Parathyroid adenoma (tissue), 2 donors: ENCODE data around the gene MAGI1.

Source experiments
- H2AFZ ChIP-seq: fragments of 300-600 bp; sonication (generic); one replicate; pipeline ENCODE4 v1.7.0; 2017; ENCODE audit warnings: antibody characterized with exemption, mild to moderate bottlenecking
- H3K27ac ChIP-seq: fragments of 300-600 bp; sonication (generic); one replicate; pipeline ENCODE4 v1.7.0; 2017
- H3K27me3 ChIP-seq: fragments of 300-600 bp; sonication (generic); one replicate; pipeline ENCODE4 v1.7.0; 2017; ENCODE audit warnings: low read length; ENCODE audit not compliant: control insufficient read depth, insufficient read depth
- H3K36me3 ChIP-seq: fragments of 300-600 bp; sonication (generic); one replicate; pipeline ENCODE4 v1.7.0; 2017; ENCODE audit warnings: low read length; ENCODE audit not compliant: control insufficient read depth, insufficient read depth
- H3K4me1 ChIP-seq: fragments of 300-600 bp; sonication (generic); one replicate; pipeline ENCODE4 v1.7.0; 2017; ENCODE audit warnings: control low read depth
- H3K4me2 ChIP-seq: fragments of 300-600 bp; sonication (generic); one replicate; pipeline ENCODE4 v1.7.0; 2017; ENCODE audit warnings: low read length
- H3K4me3 ChIP-seq: fragments of 300-600 bp; sonication (generic); one replicate; pipeline ENCODE4 v1.7.0; 2017; ENCODE audit warnings: low read depth, low read length
- H3K79me2 ChIP-seq: fragments of 300-600 bp; sonication (generic); one replicate; pipeline ENCODE4 v1.7.0; 2017; ENCODE audit warnings: control low read depth
- H3K9ac ChIP-seq: fragments of 300-600 bp; sonication (generic); one replicate; pipeline ENCODE4 v1.7.0; 2017; ENCODE audit warnings: mild to moderate bottlenecking
- H3K9me3 ChIP-seq: fragments of 300-600 bp; sonication (generic); one replicate; pipeline ENCODE4 v1.7.0; 2017; ENCODE audit warnings: low read length; ENCODE audit not compliant: control insufficient read depth
- TF ChIP-seq, protein P1 (sequence below): fragments of 300-600 bp; sonication (generic); IDR thresholded peaks from one replicate; pipeline ENCODE4 v1.7.0; 2017; ENCODE audit warnings: antibody characterized with exemption, mild to moderate bottlenecking
- donor health status: primary hyperparathyroidism.

MAGI1 gene

DNA sequence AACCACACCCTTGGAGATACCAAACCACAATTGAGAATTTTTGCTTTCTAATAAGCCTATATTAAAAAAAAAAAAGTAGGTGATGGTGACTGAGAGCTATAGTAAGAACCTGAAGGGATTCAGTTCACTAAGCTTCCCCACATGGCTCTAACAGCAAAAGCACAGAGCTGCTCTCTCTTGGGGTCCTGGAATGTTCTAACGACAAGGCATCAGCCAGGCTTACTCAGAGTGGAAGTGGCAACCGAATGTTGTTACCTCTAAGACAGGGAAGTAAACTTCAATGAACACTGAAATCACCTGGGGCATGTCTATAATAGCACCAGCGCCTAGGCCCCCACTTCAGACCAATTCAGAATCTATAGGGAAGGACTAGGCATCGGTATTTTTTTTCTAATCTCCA is 397.7 kb downstream of the MAGI1 start:
- H3K79me2 ChIP-seq: peaks cover 2% of the 10 kb centered on the region

DNA sequence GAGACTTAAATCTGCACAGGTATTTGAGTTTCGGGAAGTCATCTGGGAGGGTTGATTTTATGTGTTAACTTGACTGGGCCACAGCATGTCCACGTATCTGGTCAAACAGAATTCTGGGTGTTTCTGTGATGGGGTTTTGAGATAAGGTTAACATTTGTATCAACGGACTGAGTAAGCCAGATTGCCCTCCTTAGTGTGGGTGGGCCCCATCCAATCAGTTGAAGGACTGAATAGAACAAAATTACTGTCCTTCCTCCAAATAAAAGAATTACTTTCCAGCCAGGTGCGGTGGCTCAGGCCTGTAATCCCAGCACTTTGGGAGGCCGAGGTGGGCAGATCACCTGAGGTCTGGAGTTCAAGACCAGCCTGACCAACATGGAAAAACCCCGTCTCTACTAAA is 399.3 kb downstream of the MAGI1 start:
- H3K4me1 ChIP-seq: no peaks in the 10 kb centered on the region
- TF ChIP-seq, protein P1, sequence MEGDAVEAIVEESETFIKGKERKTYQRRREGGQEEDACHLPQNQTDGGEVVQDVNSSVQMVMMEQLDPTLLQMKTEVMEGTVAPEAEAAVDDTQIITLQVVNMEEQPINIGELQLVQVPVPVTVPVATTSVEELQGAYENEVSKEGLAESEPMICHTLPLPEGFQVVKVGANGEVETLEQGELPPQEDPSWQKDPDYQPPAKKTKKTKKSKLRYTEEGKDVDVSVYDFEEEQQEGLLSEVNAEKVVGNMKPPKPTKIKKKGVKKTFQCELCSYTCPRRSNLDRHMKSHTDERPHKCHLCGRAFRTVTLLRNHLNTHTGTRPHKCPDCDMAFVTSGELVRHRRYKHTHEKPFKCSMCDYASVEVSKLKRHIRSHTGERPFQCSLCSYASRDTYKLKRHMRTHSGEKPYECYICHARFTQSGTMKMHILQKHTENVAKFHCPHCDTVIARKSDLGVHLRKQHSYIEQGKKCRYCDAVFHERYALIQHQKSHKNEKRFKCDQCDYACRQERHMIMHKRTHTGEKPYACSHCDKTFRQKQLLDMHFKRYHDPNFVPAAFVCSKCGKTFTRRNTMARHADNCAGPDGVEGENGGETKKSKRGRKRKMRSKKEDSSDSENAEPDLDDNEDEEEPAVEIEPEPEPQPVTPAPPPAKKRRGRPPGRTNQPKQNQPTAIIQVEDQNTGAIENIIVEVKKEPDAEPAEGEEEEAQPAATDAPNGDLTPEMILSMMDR: no peak
- H3K79me2 ChIP-seq: peaks cover 2% of the 10 kb centered on the region
- no peaks in the 10 kb centered on the region for H3K27me3 ChIP-seq
- H3K9ac ChIP-seq: no peak overlapping the region
- H3K36me3 ChIP-seq: no peaks in the 10 kb centered on the region
- H3K4me3 ChIP-seq: no peak overlapping the region
- H3K4me2 ChIP-seq: no peak overlapping the region
- H2AFZ ChIP-seq: no peak overlapping the region
- H3K27ac ChIP-seq: no peak overlapping the region
- H3K9me3 ChIP-seq: no peaks in the 10 kb centered on the region

More for the DNA sequence above, 397.7 kb downstream of the MAGI1 start:
- H2AFZ ChIP-seq: no peak overlapping the region
- H3K27me3 ChIP-seq: no peaks in the 10 kb centered on the region
- no peak overlapping the region for H3K4me2 ChIP-seq
- no peaks in the 10 kb centered on the region for H3K4me1 ChIP-seq
- no peaks in the 10 kb centered on the region for H3K9me3 ChIP-seq
- H3K36me3 ChIP-seq: no peaks in the 10 kb centered on the region
- no peak overlapping the region for H3K9ac ChIP-seq
- H3K27ac ChIP-seq: no peak overlapping the region
- TF ChIP-seq, protein P1: no peak
- no peak overlapping the region for H3K4me3 ChIP-seq

DNA sequence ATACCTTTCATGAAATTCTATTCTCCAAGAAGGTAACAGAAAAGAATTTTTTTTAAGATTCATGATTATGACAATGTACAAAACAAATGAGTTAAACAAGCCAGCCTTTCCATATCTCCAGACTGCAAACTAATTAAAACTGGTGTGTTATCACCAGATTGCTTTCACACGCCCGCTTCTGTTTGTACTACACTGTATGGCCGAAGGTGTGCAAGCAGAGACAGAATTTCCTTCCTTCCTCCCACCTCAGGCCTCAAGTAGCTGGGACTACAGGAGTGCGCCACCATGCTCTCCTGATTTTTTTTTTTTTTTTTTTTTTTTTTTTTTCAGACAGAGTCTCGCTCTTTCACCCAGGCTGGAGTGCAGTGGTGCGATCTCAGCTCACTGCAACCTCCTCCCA is 400.4 kb downstream of the MAGI1 start:
- H2AFZ ChIP-seq: no peak overlapping the region
- H3K27me3 ChIP-seq: no peaks in the 10 kb centered on the region
- H3K4me1 ChIP-seq: no peaks in the 10 kb centered on the region
- no peak overlapping the region for H3K4me2 ChIP-seq
- no peaks in the 10 kb centered on the region for H3K36me3 ChIP-seq
- H3K9ac ChIP-seq: no peak overlapping the region
- TF ChIP-seq, protein P1: no peak
- no peaks in the 10 kb centered on the region for H3K9me3 ChIP-seq
- no peak overlapping the region for H3K27ac ChIP-seq
- no peak overlapping the region for H3K4me3 ChIP-seq
- H3K79me2 ChIP-seq: peaks cover 2% of the 10 kb centered on the region

DNA sequence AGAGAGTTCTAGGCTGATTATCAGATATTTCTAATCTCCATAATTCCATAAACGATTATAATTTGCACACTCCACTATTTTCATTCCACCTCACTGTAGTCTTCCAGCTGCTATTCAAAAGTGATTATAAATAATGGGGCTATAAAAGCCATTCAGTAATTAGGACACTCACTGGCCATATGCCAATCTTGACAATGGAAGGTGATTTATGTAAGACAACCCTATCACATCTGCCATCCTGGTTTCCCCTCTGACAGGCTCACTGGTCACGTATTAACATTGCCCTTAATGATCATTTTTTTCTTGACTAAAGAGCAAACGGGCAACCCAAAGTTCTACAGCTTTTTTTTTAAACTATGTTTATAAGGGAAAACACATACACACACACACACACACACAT is 402.4 kb downstream of the MAGI1 start:
- no peak overlapping the region for H3K4me3 ChIP-seq
- no peak overlapping the region for H3K9ac ChIP-seq
- H3K27ac ChIP-seq: no peak overlapping the region
- H3K9me3 ChIP-seq: no peaks in the 10 kb centered on the region
- H3K79me2 ChIP-seq: peaks cover 2% of the 10 kb centered on the region
- TF ChIP-seq, protein P1: no peak
- no peaks in the 10 kb centered on the region for H3K27me3 ChIP-seq
- H3K36me3 ChIP-seq: no peaks in the 10 kb centered on the region
- no peak overlapping the region for H2AFZ ChIP-seq
- no peak overlapping the region for H3K4me2 ChIP-seq
- H3K4me1 ChIP-seq: no peaks in the 10 kb centered on the region

DNA sequence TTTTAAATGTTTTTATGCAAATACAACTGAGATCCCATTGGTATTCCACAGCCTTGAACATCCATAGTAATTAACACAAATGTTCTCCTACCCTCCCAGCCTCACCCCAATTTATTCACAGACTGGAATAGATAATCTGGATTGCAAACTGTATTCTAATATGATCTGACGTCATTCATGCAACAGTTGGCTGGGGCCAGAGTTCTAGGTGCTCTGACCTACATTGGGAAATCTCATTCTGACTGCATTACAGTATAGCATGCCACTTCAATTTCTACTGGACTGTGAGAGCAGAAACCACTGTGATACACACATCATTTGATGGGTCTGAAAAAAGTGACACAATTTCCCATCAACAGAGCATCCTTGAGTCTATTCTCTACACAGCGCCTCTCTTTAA is 403.1 kb downstream of the MAGI1 start:
- TF ChIP-seq, protein P1: no peak
- no peaks in the 10 kb centered on the region for H3K4me1 ChIP-seq
- H3K79me2 ChIP-seq: peaks cover 2% of the 10 kb centered on the region
- no peak overlapping the region for H2AFZ ChIP-seq
- no peak overlapping the region for H3K27ac ChIP-seq
- H3K4me3 ChIP-seq: no peak overlapping the region
- H3K4me2 ChIP-seq: no peak overlapping the region
- no peaks in the 10 kb centered on the region for H3K9me3 ChIP-seq
- H3K9ac ChIP-seq: no peak overlapping the region
- H3K27me3 ChIP-seq: no peaks in the 10 kb centered on the region
- no peaks in the 10 kb centered on the region for H3K36me3 ChIP-seq
